Measurements from ENCODE around the gene SHC2. TPM values are rescaled to one million over a fixed set of nuclear protein-coding genes. Genes with fewer than 3 reads are reported as not detected.

The SHC2 gene
- total and polyA plus RNA-seq, 2 experiments from 2014 or later, result 2.2 to 4.6 TPM

GRCh38 chr19:474126-475078 is 13.6 kb upstream of the SHC2 start:
- TF ChIP-seq STAT1 (IDR thresholded peaks at IDR 0.05; ENCODE audit: unreplicated experiment) (no peak), NANOG (IDR thresholded peaks at IDR 0.05; ENCODE audit: borderline replicate concordance) (no peak), CREB1 (CRISPR knock-in tag; IDR thresholded peaks at IDR 0.05; ENCODE audit: low read depth) (no peak), ZNF462 (CRISPR knock-in tag; IDR thresholded peaks at IDR 0.05) (no peak), ETS1 (IDR thresholded peaks at IDR 0.05) (no peak), REST (IDR thresholded peaks at IDR 0.05; ENCODE audit: unreplicated experiment) (no peak), ZNF114 (CRISPR knock-in tag; IDR thresholded peaks at IDR 0.05) (no peak), CTCF (conservative IDR thresholded peaks at IDR 0.05; ENCODE audit: low read depth in 2 of 2) (no peak), POLR2AphosphoS5 (IDR thresholded peaks at IDR 0.05; ENCODE audit: low read depth) (no peak), EZH2phosphoT487 (IDR thresholded peaks at IDR 0.05; ENCODE audit: unreplicated experiment) (no peak), EZH2 (IDR thresholded peaks at IDR 0.05; ENCODE audit: low read depth, unreplicated experiment) (no peak)

More at GRCh38 chr19:474126-475078, 13.6 kb upstream of the SHC2 start:
- H3K4me1 Mint-ChIP-seq, result peaks cover 5% of the 10 kb centered on the region; the same call in 1 of the 3 replicates
- peaks cover 17% of the 10 kb centered on the region for H3K27me3 Mint-ChIP-seq (ENCODE audit: insufficient read depth, low read depth, poor library complexity)
- Histone ChIP-seq H3K36me3 (ENCODE audit: insufficient read depth) (no peaks in the 10 kb centered on the region), H3K4me3 (no peak overlapping the region), H3K4me1 (ENCODE audit: insufficient read depth) (no peaks in the 10 kb centered on the region), H3K79me2 (replicated peaks; ENCODE audit: insufficient read depth) (no peaks in the 10 kb centered on the region), H3K27me3 (ENCODE audit: insufficient read depth) (no peaks in the 10 kb centered on the region), H3F3A (replicated peaks; ENCODE audit: low read depth) (no peaks in the 10 kb centered on the region), H3K27ac (ENCODE audit: low read depth) (no peak overlapping the region), H3K9me2 (ENCODE audit: insufficient read depth) (no peaks in the 10 kb centered on the region), H4K20me1 (replicated peaks; ENCODE audit: insufficient read depth) (no peaks in the 10 kb centered on the region), H2AFZ (no peak overlapping the region), H3K4me2 (no peak overlapping the region)
- H3K9me3 Mint-ChIP-seq, result peaks cover under 1% of the 10 kb centered on the region; the same call in 1 of the 3 replicates
- H3K36me3 Mint-ChIP-seq (ENCODE audit: low read depth), result no peaks in the 10 kb centered on the region
- H3K4me3 Mint-ChIP-seq, result no peak overlapping the region
- DNase-seq (ENCODE audit: low spot score), result peak; percentile 51
- H3K27ac Mint-ChIP-seq, result no peak overlapping the region
- no peak for ATAC-seq

All from GM23338 (cell line).